Bronchial epithelial cell (primary cell): Measurements from ENCODE around the gene CELSR1. TPM values are rescaled to one million over a fixed set of nuclear protein-coding genes. Genes with fewer than 3 reads are reported as not detected.

Source experiments
- DNase-seq: peaks from one replicate; pipeline ENCODE4 v3.0.0-alpha.2; 2010; ENCODE audit warnings: low read depth
- FAIRE-seq: peaks from 2 replicates; lab custom pipeline; 2011; peaks lifted over from hg19 to GRCh38; lab: Jason Lieb, UNC
- H3K27me3 ChIP-seq: 2 replicates; pipeline ENCODE4 v1.5.1; 2011; ENCODE audit warnings: low read length; ENCODE audit not compliant: control insufficient read depth, insufficient read depth
- H3K36me3 ChIP-seq: 2 replicates; pipeline ENCODE4 v1.5.1; 2011; ENCODE audit warnings: low read length; ENCODE audit not compliant: control insufficient read depth, insufficient read depth
- H3K4me3 ChIP-seq: 2 replicates; pipeline ENCODE4 v1.5.1; 2011; ENCODE audit warnings: mild to moderate bottlenecking, low read depth, low read length, control low read depth
- CTCF ChIP-seq: IDR thresholded peaks from 2 replicates; pipeline ENCODE4 v1.5.1; 2011; ENCODE audit warnings: mild to moderate bottlenecking, moderate library complexity, low read length, control low read depth, inconsistent platforms; ENCODE audit not compliant: insufficient read depth, severe bottlenecking
- total RNA-seq: library from RNA; depleted of rRNA; stranded (reverse); fragments of >200 nt; gene quantifications from 2 replicates; pipeline ENCODE4 v1.2.1, GENCODE V29; 2014

Gene CELSR1
- total RNA-seq, 1 donor from 2014 or later: 39.0 TPM

- no peaks in the 10 kb centered on the region for H3K27me3 ChIP-seq
- no peak for FAIRE-seq
- no peak for TF ChIP-seq CTCF
- peaks cover 20% of the 10 kb centered on the region for H3K36me3 ChIP-seq
- H3K4me3 ChIP-seq: no peak overlapping the region
- peak; percentile 68 for DNase-seq
Measured at GRCh38 chr22:46525389-46526243, 11.8 kb downstream of the CELSR1 start.

GRCh38 chr22:46524203-46524740 is 13.1 kb downstream of the CELSR1 start:
- peak; percentile 23 for FAIRE-seq
- TF ChIP-seq CTCF: no peak
- Histone ChIP-seq H3K36me3 (peaks cover 17% of the 10 kb centered on the region), H3K27me3 (no peaks in the 10 kb centered on the region), H3K4me3 (no peak overlapping the region)
- peak; percentile 40 for DNase-seq

GRCh38 chr22:46522797-46523196 is 14.6 kb downstream of the CELSR1 start:
- no peak for TF ChIP-seq CTCF
- Histone ChIP-seq H3K4me3 (no peak overlapping the region), H3K27me3 (no peaks in the 10 kb centered on the region), H3K36me3 (peaks cover 22% of the 10 kb centered on the region)
- FAIRE-seq (no peak), DNase-seq (no peak)

GRCh38 chr22:46521994-46522393 is 15.4 kb downstream of the CELSR1 start:
- DNase-seq: no peak
- no peak for FAIRE-seq
- Histone ChIP-seq H3K27me3 (no peaks in the 10 kb centered on the region), H3K36me3 (peaks cover 22% of the 10 kb centered on the region), H3K4me3 (no peak overlapping the region)
- no peak for TF ChIP-seq CTCF

GRCh38 chr22:46520880-46521279 is 16.5 kb downstream of the CELSR1 start:
- Histone ChIP-seq H3K36me3 (peaks cover 17% of the 10 kb centered on the region), H3K4me3 (no peak overlapping the region), H3K27me3 (no peaks in the 10 kb centered on the region)
- no peak for TF ChIP-seq CTCF
- DNase-seq: no peak
- no peak for FAIRE-seq
